NCI-H2196 (cell line): ENCODE results near the gene SLA2.
"Not testable (repeated sequence)": the region's sequence is repeated elsewhere in the genome, so short reads cannot be mapped to it uniquely, and the experiment has no call there.

ENCODE experiments used
- DNase-seq: peaks from one replicate; lab custom pipeline; 2025; ENCODE audit not compliant: unreplicated experiment; lab: John Stamatoyannopoulos, UW

Gene SLA2

DNA sequence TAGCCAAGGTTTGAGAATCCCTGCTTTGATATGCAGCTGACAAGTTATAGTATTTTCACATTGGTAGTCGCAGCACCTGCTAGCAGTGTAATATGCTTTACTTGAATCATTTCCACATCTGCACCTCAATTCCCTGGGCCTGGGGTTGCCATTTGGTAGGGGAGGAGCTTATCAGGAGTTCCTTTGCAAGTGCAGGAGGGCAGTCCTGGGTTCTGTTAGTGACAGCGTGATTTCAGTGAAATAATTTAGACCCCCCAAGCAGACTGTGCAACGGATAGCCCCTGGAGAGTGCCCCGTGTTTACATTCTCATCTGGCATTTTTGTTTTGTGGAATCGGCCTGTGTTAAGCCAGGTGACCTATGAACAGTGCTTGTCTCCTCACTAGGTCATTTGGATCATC is 34.4 kb downstream of the SLA2 start:
- DNase-seq: no peak

DNA sequence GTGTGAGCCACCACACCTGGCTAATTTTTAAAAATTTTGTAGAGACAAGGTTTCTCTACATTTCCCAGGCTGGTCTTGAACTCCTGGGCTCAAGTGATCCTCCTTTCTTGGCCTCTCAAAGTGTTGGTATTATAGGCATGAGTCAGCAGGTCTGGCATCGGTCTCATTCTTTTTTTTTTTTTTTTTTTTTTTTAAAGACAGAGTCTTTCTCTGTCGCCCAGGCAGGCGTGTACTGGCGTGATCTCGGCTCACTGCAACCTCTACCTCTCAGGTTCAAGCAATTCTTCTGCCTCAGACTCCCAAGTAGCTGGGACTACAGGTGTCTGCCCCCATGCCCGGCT is 37.6 kb downstream of the SLA2 start:
- not testable (repeated sequence) for DNase-seq

DNA sequence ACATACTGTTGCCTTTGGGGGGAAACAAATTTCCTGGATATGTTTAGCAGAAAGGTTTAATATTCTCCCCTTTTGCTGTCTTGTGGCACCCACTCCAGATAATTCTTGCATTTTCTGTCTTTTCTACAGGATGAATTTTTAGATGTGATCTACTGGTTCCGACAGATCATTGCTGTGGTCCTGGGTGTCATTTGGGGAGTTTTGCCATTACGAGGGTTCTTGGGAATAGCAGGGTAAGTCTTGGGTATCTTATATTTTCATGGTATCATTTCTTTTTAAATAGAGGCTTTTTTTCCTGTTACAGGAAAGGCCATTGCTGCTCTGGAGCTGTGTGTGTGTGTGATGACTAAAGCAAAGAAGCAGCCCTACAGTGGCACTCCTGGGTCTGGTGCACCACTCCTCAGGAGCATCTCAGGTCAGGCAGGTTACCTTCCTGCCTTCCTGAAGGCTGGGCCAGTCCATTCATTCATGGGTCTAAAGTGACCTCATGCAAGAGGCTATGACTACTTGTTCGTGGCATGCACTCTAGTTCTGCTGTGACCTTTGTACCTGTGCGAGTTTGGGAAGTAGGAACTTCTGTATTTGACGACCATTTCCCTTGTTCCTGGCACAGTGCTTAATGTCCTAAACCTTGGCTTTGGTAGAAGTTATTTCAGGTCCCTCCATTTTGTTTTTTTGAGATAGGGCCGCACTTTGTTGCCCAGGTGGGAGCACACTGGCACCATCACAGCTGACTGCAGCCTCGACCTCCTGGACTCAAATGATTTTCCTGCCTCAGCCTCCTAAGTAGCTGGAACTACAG is 38.2 kb downstream of the SLA2 start:
- no peak for DNase-seq

DNA sequence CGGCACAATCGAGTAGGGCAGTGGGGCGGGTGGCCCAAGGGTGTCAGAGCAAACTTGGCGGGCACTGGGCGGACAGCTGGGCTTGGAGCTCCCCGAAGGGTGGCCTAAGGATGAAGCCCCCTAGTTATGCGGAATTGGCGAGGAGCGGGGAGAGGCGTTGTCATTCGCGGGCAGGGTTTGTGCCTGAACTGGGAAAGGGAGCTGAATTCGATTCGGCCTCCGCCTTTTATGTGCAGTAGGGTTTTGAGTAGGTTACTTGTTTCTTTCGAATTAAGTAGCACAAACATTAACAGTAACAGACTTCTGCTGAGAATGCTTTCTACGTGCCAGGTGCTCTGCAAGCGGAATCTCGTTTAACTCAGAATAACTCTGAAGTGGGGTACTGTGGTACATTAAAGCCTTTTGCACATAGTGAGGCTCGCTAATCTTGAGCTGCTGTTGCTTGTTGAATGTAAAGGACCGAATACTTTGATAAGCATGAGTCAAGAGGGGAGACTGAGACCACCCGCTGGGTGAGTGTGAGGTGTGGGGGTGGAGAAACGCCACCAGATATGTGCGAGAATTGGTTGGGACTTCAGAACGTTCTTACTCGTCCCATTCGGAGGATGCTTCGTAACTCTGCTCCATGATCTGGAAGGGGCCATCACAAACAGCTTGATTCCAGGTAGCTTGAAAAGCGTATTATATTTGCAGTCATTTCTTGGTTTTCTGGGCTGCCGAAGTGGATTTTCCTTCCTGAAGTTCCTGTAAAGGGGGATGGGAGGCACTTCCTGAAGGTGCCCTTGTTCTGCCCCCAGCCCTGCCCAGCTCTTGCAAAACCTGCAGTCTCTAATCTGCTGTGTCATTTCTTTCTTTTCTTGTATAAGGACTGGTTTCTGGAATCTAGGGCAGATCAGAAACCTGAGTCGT is 39.6 kb downstream of the SLA2 start:
- no peak for DNase-seq

DNA sequence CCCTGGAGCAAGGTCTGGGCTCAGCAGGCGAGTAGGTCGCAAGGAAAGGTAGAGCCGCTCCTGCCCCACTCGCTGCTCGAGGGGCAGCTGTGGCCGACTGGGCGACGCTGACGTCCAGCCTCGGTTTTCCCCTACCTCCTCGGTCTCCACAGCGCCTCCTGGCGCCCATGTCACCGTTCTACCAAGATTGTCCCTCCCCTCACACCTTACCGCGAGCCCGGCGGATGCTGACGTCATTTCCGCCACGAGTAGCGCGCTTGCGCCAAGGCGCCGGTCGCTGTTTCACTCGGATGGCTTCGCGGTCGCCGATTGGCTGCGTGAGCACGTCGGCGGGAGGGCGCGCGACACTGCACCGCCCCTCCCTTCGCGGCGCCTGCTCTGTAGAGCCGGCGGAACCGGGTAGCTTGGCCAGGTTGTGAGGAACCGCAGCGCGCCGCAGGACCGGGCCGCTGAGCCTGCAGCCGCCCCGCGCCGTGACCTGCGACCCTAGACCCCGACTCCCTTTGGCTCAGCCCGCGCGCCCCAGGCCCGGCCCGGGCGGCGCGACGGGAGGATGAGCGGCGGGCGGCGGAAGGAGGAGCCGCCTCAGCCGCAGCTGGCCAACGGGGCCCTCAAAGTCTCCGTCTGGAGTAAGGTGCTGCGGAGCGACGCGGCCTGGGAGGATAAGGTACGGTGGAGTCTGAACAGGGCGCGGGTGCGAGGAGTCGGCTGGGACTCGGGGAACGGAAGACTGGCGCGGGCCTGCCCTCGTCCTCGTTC is 40.4 kb downstream of the SLA2 start, which contains the start of gene RAB5IF:
TSS of gene RAB5IF (plus strand) at position 381 of the 759 bp plus-strand sequence. CDS start at position 554, 173 bp downstream.
- DNase-seq: peak; percentile 100

DNA sequence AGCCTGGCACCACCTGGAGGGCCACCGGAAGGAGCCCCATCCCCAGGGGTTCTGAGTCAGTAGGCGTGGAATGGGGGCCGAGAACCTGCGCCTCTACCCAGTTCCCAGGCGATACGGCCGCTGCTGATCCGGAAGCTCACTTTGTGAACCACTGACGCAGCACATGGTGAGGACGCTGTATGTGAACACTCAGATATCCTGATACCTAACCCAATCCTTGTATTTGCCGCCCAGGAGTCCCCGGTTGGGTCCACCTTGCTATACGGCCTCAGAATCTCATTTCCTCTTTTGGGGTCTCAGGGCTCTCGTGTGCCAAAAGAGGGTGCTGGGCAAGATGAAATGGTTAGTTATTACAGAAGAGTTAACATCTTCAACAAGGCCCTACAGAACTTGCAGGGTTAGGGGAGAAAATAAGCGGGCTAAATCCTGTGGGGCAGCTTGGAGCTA is 41.0 kb downstream of the SLA2 start:
- no peak for DNase-seq

DNA sequence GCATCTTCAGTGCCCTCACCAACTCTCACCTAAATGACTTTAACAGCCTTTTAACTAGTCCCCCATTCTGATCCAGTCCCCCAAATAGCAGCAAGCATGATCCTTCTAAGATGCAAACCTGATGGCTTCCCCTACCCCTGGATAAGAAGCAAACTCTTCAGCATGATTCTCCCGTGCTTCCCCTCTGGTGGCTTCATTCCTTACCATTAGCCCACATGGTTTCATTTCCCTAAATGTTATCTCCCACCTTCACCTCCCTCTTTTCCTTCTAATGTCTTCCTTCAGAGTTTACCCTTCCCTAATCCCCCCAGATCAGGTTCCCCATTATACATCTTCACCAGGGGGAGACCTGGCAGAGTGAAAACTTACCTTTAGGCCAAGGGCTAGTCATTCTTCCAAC is 44.5 kb downstream of the SLA2 start:
- DNase-seq: no peak

DNA sequence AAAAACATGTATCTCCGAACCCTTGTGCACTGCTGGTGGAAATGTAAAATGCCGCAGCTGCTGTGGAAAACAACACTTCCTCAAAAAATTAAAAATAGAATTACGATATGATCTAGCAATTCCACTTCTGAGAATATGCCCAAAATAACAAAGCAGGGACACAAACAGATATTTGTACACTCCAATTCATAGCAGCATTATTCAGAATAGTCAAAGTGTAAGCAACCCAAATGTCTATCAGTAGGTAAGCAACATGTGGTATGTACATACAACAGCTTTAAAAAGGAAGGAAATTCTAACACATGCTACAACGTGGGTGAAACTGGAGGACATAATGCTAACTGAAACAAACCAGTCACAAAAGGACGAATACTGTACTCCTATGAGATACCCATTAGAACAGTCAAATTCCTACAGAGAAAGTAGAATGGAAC is 46.1 kb downstream of the SLA2 start:
- DNase-seq: no peak

DNA sequence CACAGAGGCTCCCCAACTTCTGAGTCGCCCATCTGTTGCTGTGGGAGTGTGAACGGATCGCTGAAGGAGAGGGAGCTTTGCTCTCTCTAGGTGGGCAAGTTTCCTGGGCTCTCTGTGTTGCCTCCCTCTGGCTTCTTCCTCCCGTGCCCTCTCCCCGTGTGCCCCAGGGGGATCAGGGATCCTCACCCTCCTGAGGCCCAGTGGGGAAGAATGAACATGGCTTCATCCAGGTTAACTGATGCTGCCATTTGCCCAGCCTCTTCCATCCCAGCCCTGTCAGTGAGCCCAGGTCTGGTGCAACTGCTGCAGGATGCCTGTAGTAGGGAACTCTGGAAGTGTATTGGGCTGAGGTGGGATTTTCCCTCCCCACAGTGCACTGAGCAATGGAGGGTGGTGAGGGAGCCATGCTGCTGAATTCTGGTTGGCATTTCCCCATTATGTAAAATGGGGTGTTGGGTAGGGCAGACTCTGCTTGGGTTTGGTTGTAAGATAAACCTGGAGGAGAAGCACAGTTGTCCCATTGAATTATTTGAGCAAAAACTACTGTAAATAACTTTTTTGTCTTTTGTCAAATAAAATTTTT is 52.6 kb downstream of the SLA2 start:
- no peak for DNase-seq

DNA sequence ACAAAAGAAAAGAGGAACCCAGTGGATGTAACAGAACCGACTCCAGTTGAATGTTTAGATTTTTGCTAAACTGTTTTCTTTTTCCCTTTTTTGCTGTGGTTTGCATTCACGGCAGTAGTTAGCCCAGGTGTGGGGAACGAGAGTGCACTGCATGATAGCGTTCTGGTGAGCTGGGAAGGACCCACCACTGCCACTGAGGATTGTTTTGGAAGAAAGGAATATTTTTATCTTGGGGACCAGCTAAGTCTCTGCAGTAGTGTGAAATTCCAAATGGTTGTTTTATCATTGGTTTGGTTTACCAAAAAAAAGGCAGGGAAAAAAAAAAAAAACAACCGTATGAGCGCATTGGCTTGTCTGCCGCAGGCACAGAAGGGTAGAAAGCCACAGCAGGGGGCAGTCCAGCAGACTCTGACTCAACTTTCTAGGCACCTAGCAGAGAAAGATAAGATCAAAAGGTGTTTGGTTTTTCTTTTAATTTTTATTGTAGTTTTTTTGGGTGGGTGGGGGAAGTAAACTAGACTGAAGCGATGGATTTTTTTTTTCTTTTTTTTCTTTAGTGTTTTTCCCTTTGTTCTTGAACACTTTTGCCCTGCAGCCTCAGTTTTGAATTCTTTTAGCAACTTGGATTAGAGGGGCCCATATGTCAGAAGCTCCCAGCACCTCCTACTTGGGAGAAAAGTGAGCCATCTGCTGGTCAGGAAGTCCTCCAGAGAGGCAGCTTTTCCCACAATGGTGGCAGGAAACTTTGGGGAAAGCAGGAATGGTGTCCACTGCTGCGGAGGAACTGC is 53.9 kb downstream of the SLA2 start:
- DNase-seq: no peak

DNA sequence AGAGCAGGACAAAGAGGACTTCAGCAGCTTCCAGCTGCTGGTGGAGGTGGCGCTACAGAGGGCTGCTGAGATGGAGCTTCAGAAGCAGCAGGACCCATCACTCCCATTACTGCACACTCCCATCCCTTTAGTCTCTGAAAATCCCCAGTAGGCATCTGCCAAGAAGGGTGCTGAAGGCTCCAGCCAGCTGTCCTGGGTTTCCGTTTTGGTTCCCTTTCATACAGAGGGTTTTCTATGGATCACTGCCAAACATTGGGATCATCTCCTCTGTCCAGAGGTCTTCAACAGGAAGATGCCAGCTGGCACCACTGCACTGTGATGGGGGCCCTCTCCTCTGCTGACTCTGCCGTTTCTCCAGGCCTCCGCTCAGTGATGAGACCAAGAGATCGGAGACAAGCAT is 54.7 kb downstream of the SLA2 start:
- DNase-seq: peak; percentile 45

DNA sequence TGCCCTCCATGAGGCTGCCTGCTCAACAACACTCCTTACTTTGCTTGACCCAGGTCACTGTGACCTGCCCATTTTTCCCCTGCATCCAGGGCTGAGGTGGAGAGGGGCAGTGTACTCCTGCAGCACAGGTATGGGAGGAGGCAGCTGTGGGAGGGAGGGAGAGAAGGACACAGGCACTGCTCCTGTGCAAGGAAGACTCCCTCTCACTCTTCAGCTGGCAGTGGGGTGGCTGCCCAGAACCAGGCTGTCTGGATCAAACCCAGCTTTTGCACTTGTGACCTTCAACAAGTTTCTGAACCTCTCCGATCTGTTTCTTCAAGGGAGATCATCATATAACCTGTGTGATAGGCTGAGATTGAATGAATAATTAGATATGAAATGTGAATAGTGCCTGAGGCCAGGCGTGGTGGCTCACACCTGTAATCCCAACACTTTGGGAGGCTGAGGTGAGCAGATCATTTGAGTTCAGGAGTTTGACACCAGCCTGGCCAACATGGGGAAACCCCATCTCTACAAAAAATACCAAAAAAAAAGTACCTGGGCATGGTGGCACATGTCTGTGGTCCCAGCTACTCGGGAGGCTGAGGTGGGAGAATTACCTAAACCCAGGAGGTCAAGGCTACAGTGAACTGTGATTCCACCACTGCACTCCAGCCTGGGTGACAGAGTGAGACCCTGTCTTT is 58.5 kb downstream of the SLA2 start:
- DNase-seq: no peak

DNA sequence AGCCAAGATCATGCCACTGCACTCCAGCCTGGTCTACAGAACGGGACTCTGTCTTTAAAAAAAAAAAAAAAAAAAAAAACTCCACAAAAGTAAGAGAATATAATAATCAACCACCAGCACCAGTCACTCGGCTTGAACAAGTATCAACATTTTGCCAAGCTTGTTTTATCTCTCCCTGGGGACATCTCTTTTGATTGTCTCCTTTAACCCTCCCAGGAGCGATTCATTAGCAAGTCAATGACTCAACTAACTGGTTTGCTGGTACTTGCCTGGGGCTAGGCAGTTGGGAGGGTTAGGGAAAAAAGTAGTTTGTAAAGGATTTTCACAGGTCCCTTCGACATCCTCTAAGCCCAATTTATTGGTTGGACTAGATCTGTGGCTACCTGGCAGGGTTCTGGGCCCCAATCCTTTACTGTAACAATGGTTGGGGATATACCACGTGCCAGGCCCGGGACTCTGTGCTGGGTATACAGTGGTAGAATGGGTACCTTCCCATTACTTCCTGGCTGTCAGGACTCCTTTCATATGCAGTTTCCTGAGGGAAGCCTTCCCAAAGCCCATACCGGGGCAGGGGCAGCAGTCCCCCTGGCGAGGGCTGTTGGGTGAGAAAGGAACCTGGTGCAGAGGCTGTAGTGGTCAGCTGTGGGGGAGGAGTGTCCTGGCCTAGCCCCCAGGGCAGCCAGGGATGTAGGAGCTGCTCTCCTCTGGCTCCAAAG is 60.4 kb downstream of the SLA2 start:
- no peak for DNase-seq

DNA sequence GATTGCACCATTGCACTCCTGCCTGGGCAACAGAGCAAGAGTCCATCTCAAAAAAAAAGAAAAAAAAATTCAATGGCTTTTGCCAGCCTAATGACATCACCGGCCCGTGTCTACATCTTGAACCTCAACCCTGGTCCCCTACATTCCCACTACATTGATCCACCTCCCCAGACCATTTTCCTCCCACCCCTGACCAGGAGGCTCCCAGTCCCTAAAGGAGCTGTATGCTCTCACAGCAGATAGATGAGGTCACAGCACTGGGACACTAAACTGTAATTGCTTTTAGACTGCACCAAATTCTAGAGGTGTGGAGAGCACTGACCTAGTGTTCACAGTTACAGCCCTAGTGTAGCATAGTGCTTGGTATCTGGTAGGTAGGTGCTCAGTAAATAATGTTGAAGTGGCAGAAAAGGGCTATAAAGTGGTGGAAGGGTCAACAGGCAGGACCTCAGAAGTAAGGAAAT is 61.9 kb downstream of the SLA2 start:
- no peak for DNase-seq

DNA sequence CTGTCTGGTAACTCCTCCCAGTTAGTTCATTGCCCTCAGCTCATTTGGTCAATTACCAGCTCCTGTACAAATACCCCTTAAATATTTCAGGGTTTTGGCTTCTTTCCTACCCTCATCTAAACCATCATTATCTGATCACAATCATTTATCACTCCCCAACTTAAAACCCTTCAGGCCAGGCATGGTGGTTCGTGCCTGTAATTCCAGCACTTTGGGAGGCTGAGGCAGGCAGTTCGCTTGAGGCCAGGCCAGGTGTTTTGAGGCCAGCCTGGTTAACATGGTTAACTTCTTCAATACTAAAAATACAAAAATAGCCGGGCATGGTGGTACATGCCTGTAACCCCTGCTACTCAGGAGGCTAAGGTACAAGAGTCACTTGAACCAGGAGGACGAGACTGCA is 63.2 kb downstream of the SLA2 start:
- no peak for DNase-seq

DNA sequence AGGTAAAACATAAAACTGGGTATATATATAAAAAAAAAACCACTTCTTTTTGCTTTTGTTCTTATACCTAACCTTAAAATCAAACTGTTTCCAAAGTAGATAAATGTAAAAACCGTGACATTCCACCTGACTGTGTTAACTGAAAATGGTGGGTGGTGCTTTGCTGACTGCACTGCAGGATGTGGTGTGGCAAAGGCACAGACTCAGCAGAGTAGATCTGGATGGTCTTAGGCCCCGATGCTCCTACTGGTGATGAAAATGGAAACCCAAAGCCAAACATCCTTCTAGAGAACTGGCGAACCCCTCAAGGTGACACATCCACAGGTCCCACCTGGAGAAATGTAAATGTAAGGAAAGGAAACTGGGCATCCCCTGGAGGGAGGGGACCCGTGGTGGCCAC is 63.7 kb downstream of the SLA2 start:
- DNase-seq: no peak

DNA sequence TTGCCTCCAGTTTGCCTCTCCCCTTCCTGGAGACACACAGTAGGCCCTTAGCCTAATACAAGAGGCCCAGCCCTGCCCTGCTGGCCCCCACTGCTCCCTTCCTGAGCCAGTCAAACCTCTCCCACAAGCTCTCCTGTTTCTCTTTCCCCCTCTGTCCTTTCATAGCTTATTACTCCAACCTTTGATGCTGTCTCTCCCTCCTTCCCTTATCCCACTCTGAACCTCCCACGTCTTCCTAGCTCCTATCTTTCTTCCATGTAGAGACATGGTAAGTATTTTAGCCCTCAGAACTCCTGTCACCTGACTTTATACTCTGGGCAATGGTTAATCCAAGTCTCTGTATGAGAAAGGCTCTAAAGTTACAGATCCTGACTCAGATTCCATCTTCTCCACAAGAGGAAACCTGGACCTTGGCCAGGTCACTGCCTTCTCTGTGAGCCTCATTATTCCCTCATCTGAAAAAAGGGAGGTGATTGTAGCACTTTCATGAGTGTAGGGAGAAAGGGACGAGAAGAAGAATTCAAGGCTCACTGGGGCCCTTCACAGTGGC is 65.9 kb downstream of the SLA2 start:
- no peak for DNase-seq

DNA sequence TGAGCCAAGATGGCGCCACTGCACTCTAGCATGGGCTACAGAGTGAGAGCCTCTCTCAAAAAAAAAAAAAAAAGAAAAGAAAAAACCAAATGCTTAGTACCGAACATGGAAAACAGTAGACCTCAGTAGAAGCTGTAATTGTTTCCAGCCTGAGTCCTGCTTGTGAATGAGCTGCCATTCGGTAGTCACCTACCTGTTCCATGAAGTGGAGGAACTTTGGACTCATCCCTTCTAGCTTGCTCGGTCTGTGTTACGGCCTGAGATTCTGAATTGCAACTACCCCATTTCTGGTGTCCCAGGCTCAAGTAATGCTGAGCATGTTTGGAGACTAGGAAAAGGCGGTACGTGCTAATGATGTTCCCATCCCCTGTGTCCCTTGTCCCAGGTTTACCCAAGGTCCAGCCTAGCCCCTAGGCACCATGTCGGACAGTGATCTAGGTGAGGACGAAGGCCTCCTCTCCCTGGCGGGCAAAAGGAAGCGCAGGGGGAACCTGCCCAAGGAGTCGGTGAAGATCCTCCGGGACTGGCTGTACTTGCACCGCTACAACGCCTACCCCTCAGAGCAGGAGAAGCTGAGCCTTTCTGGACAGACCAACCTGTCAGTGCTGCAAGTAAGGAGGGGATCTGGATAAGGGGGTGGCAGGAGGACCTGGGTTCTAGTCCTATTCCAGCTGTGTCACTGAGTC is 67.5 kb downstream of the SLA2 start:
- no peak for DNase-seq
